Neuronal stem cell (in vitro differentiated cells): ENCODE data around the gene GLG1.

Experiments
- DNase-seq: peaks from one replicate; pipeline ENCODE4 v3.0.0-alpha.2; 2013; ENCODE audit warnings: low spot score
- H2AFZ ChIP-seq: one replicate; pipeline ENCODE4 v1.6.1; 2013; ENCODE audit warnings: mild to moderate bottlenecking, low read length, inconsistent platforms
- H2AK5ac ChIP-seq: 2 replicates; pipeline ENCODE4 v1.6.1; 2013; ENCODE audit warnings: low read depth, mild to moderate bottlenecking, inconsistent platforms, low read length, moderate library complexity, mixed read lengths
- H2BK120ac ChIP-seq: 2 replicates; pipeline ENCODE4 v1.6.1; 2013; ENCODE audit warnings: low read depth, mild to moderate bottlenecking, inconsistent platforms, low read length, moderate library complexity, mixed read lengths
- H2BK12ac ChIP-seq: one replicate; pipeline ENCODE4 v1.6.1; 2013; ENCODE audit warnings: low read length, inconsistent platforms
- H2BK15ac ChIP-seq: 2 replicates; pipeline ENCODE4 v1.6.1; 2013; ENCODE audit warnings: mild to moderate bottlenecking, low read length, inconsistent platforms, mixed read lengths
- H2BK5ac ChIP-seq: one replicate; pipeline ENCODE4 v1.6.1; 2013; ENCODE audit warnings: inconsistent platforms, mild to moderate bottlenecking, low read length, moderate library complexity
- H3K14ac ChIP-seq: one replicate; pipeline ENCODE4 v1.6.1; 2013; ENCODE audit warnings: low read length, inconsistent platforms
- H3K18ac ChIP-seq: 2 replicates; pipeline ENCODE4 v1.6.1; 2013; ENCODE audit warnings: low read length, inconsistent platforms
- H3K23ac ChIP-seq: 2 replicates; pipeline ENCODE4 v1.6.1; 2013; ENCODE audit warnings: low read depth, mild to moderate bottlenecking, mixed read lengths, low read length, inconsistent platforms; ENCODE audit not compliant: poor library complexity
- H3K27ac ChIP-seq: replicated peaks from 3 replicates; pipeline ENCODE4 v1.5.1; 2013; ENCODE audit warnings: low read length, inconsistent platforms
- H3K27me3 ChIP-seq, 3 experiments: 2 replicates each; pipeline ENCODE4 v1.6.1; 2013; ENCODE audit warnings: low read length in 3 of 3, mild to moderate bottlenecking in 2 of 3, inconsistent platforms in 1 of 3, low read depth in 1 of 3, mixed read lengths in 1 of 3, moderate library complexity in 1 of 3; ENCODE audit not compliant: control insufficient read depth in 3 of 3, insufficient read depth in 3 of 3
- H3K36me3 ChIP-seq, 2 donors: replicated peaks in 1 of 2; 2 replicates each; pipeline ENCODE4 v1.6.1; 2013; ENCODE audit warnings: low read length in 2 of 2; ENCODE audit not compliant: control insufficient read depth in 2 of 2, insufficient read depth in 2 of 2
- H3K4ac ChIP-seq: 2 replicates; pipeline ENCODE4 v1.6.1; 2013; ENCODE audit warnings: inconsistent platforms, mild to moderate bottlenecking, low read length, moderate library complexity
- H3K4me1 ChIP-seq, 2 donors: 1 replicate in 1 of 2; 2 replicates in 1 of 2; pipeline ENCODE4 v1.6.1; 2013; ENCODE audit warnings: low read length in 2 of 2, low read depth in 1 of 2; ENCODE audit not compliant: control insufficient read depth in 2 of 2, insufficient read depth in 1 of 2
- H3K4me2 ChIP-seq: one replicate; pipeline ENCODE4 v1.6.1; 2013; ENCODE audit warnings: mild to moderate bottlenecking, low read length, inconsistent platforms; ENCODE audit not compliant: insufficient read depth, poor library complexity, severe bottlenecking
- H3K4me3 ChIP-seq, 2 donors: 2 replicates each; pipeline ENCODE4 v1.5.1; 2013; ENCODE audit warnings: low read length in 2 of 2, mild to moderate bottlenecking in 2 of 2, inconsistent platforms in 1 of 2, moderate library complexity in 1 of 2
- H3K79me1 ChIP-seq: one replicate; pipeline ENCODE4 v1.6.1; 2013; ENCODE audit warnings: low read depth, mild to moderate bottlenecking, inconsistent platforms, low read length, moderate library complexity
- H3K9ac ChIP-seq: one replicate; pipeline ENCODE4 v1.6.1; 2013; ENCODE audit warnings: mild to moderate bottlenecking, low read depth, low read length, inconsistent platforms; ENCODE audit not compliant: poor library complexity
- H3K9me3 ChIP-seq, 2 donors: replicated peaks in 1 of 2; 2 replicates each; pipeline versions ENCODE3 to v1.6.1; 2013; ENCODE audit warnings: low read length in 2 of 2, mild to moderate bottlenecking in 2 of 2, inconsistent platforms in 1 of 2, low read depth in 1 of 2, mixed read lengths in 1 of 2, moderate library complexity in 1 of 2; ENCODE audit not compliant: control insufficient read depth in 2 of 2, insufficient read depth in 1 of 2
- H4K8ac ChIP-seq: one replicate; pipeline ENCODE4 v1.6.1; 2013; ENCODE audit warnings: low read depth, mild to moderate bottlenecking, inconsistent platforms, low read length, moderate library complexity
- H4K91ac ChIP-seq: one replicate; pipeline ENCODE4 v1.6.1; 2013; ENCODE audit warnings: low read length, low read depth, mild to moderate bottlenecking, inconsistent platforms; ENCODE audit not compliant: poor library complexity
- WGBS, 2 donors: extraction: QIAGEN DNeasy Blood & Tissue Kit; methylation state at CpG; one replicate each; pipeline ENCODE4 v1.1.7; 2013; ENCODE audit warnings: missing lambda C conversion rate in 2 of 2, mixed read lengths in 1 of 2; ENCODE audit not compliant: insufficient read length in 2 of 2, insufficient replicate concordance in 1 of 2; ENCODE audit errors: extremely low coverage in 2 of 2; 5-methylcytosine and 5-hydroxymethylcytosine counted together

GLG1 gene

DNA sequence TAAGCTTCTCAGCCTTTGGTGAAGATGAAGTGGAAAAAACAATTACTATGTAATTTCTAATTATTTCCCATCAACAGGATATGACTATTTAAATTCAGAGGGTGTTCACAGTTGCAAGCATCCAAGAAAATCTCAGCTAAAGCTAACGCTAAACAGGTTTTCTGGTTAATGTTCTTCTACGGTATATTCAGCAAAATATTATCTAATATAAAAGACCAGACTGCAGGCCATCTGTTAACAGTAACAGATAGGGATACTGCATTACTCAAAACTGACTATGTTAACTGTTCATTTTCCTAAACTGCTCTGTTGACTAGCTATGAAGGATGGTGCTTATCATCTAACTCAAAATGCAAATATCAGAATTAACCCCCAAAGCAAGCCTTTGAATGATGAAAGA lies 32.8 kb downstream of the GLG1 start:
- no peak overlapping the region for H3K9ac ChIP-seq
- WGBS, 2 donors, result no CpG with 5 or more reads among the region's 2 CpGs
- no peak overlapping the region for H3K23ac ChIP-seq
- H3K4me1 ChIP-seq, result peaks cover 0 to 4% of the 10 kb centered on the region in 2 donors
- H3K27me3 ChIP-seq, result no peaks in the 10 kb centered on the region
- H2AFZ ChIP-seq, result no peak overlapping the region
- no peak overlapping the region for H3K4ac ChIP-seq
- H3K4me3 ChIP-seq, result no peak overlapping the region
- no peak overlapping the region for H2BK120ac ChIP-seq
- H2AK5ac ChIP-seq, result no peak overlapping the region
- H4K91ac ChIP-seq, result no peak overlapping the region
- no peak for DNase-seq
- no peaks in the 10 kb centered on the region for H3K9me3 ChIP-seq
- H4K8ac ChIP-seq, result no peak overlapping the region
- H3K27ac ChIP-seq, result no peak overlapping the region
- no peak overlapping the region for H3K14ac ChIP-seq
- no peak overlapping the region for H3K18ac ChIP-seq
- H3K4me2 ChIP-seq, result no peak overlapping the region
- H2BK15ac ChIP-seq, result no peak overlapping the region
- no peak overlapping the region for H2BK12ac ChIP-seq
- no peak overlapping the region for H2BK5ac ChIP-seq
- H3K79me1 ChIP-seq, result peaks cover 4% of the 10 kb centered on the region
- H3K36me3 ChIP-seq, result no peaks in the 10 kb centered on the region

GRCh38 chr16:74573622-74574021 lies 33.3 kb downstream of the GLG1 start:
- Histone ChIP-seq H2BK5ac (no peak overlapping the region), H3K23ac (no peak overlapping the region), H2BK15ac (no peak overlapping the region), H3K4me2 (no peak overlapping the region), H3K14ac (no peak overlapping the region), H3K79me1 (peaks cover 4% of the 10 kb centered on the region), H3K27ac (no peak overlapping the region), H3K9me3 (no peaks in the 10 kb centered on the region), H3K9ac (peak overlapping the region; percentile 30), H4K91ac (no peak overlapping the region), H3K4me3 (no peak overlapping the region), H3K4ac (no peak overlapping the region), H3K27me3 (no peaks in the 10 kb centered on the region), H3K18ac (no peak overlapping the region), H2BK120ac (no peak overlapping the region), H3K4me1 (peaks cover 0 to 4% of the 10 kb centered on the region in 2 donors), H2AFZ (no peak overlapping the region), H2BK12ac (no peak overlapping the region), H2AK5ac (no peak overlapping the region), H4K8ac (no peak overlapping the region), H3K36me3 (no peaks in the 10 kb centered on the region)
- DNase-seq, result no peak
- WGBS, 2 donors, result no CpG with 5 or more reads among the region's 8 CpGs

DNA sequence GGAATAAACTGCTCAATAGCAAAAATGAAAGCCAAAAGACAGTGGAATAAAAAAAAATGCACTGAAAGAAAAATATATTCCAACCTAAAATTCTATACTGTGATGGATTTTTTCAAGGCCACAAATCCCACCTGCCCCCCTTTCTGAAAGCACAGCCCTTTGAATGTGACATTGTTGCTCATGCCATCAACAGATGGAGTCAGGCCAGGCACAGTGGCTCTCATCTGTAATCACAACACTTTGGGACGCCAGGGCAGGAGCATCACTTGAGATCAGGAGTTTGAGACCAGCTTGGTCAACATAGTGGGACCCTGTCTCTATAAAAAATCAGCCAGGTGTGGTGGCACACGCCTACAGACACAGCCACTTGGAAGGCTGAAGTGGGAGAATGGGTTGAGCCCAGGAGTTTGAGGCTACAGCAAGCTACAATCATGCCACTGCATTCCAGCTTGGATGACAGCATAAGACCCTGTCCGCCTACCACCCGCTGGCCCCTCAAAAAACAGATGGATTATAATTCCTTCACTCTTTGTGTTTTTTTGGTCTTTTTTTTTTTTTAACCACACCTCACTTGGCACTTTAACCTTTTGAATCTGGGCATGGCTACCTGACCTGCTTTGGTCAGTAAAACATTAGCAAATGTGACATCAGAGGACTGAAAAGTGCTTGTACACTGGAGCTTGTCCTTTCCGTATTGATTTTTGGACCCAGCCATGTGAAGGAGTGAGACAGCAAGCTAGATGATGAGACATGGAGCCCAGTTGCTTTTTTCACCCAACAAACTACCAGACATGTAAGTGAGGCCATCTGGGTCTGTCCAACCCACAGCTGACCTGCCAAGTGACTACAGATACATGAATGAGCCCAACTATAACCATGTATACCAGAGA lies 36.3 kb downstream of the GLG1 start:
- H4K8ac ChIP-seq, result no peak overlapping the region
- H3K79me1 ChIP-seq, result peaks cover 4% of the 10 kb centered on the region
- no peak overlapping the region for H2AK5ac ChIP-seq
- H3K4me3 ChIP-seq, result no peak overlapping the region
- H3K4me1 ChIP-seq, result peaks cover 0 to 4% of the 10 kb centered on the region in 2 donors
- no peak overlapping the region for H3K27ac ChIP-seq
- H2BK120ac ChIP-seq, result no peak overlapping the region
- H2BK5ac ChIP-seq, result no peak overlapping the region
- no peak overlapping the region for H3K18ac ChIP-seq
- no peak overlapping the region for H2BK12ac ChIP-seq
- H2BK15ac ChIP-seq, result no peak overlapping the region
- H3K4me2 ChIP-seq, result no peak overlapping the region
- WGBS, 2 donors, result no CpG with 5 or more reads among the region's 5 CpGs
- no peak overlapping the region for H2AFZ ChIP-seq
- H4K91ac ChIP-seq, result no peak overlapping the region
- no peak overlapping the region for H3K23ac ChIP-seq
- peaks cover 0 to 2% of the 10 kb centered on the region in 2 donors for H3K36me3 ChIP-seq
- no peak overlapping the region for H3K14ac ChIP-seq
- no peak overlapping the region for H3K4ac ChIP-seq
- H3K9me3 ChIP-seq, result no peaks in the 10 kb centered on the region
- H3K27me3 ChIP-seq, result no peaks in the 10 kb centered on the region
- DNase-seq, result no peak
- no peak overlapping the region for H3K9ac ChIP-seq

GRCh38 chr16:74568961-74569631 lies 37.8 kb downstream of the GLG1 start:
- Histone ChIP-seq H3K27me3 (no peaks in the 10 kb centered on the region), H3K36me3 (peaks cover 0 to 2% of the 10 kb centered on the region in 2 donors), H2AFZ (no peak overlapping the region), H3K9ac (no peak overlapping the region), H3K4ac (no peak overlapping the region), H3K14ac (no peak overlapping the region), H3K18ac (no peak overlapping the region), H4K8ac (no peak overlapping the region), H3K9me3 (no peaks in the 10 kb centered on the region), H3K27ac (no peak overlapping the region), H3K4me1 (peaks cover 0 to 4% of the 10 kb centered on the region in 2 donors), H2BK12ac (no peak overlapping the region), H3K4me3 (no peak overlapping the region), H2BK5ac (no peak overlapping the region), H3K23ac (no peak overlapping the region), H4K91ac (no peak overlapping the region), H3K79me1 (peaks cover 4% of the 10 kb centered on the region), H2AK5ac (no peak overlapping the region), H3K4me2 (no peak overlapping the region), H2BK15ac (no peak overlapping the region), H2BK120ac (no peak overlapping the region)
- WGBS, 2 donors, result no CpG with 5 or more reads among the region's 5 CpGs
- no peak for DNase-seq
